ENCODE data around the gene NAA80.

Gene NAA80

GRCh38 chr3:50269977-50270413 is 29.2 kb downstream of the NAA80 start:
- no peak for DNase-seq (ENCODE audit: low spot score)
- in situ Hi-C loops (cut with MboI; ENCODE audit: low sequenced_read_pairs, unreplicated experiment), result loop anchor here (5.0 kb wide), 1 partner anchor 78 kb away; the partner anchor contains the start of gene GNAT1

GRCh38 chr3:50269460-50269859 is 29.7 kb downstream of the NAA80 start:
- no peak for DNase-seq (ENCODE audit: low spot score)
- in situ Hi-C loops (cut with MboI; ENCODE audit: low sequenced_read_pairs, unreplicated experiment), result no loop called here
- no peak for TF ChIP-seq CTCF (IDR thresholded peaks at IDR 0.05; ENCODE audit: borderline replicate concordance, control extremely low read depth, extremely low read depth, insufficient read depth, missing control alignments)

More at GRCh38 chr3:50269977-50270413, 29.2 kb downstream of the NAA80 start:
- no peak for TF ChIP-seq CTCF (IDR thresholded peaks at IDR 0.05; ENCODE audit: borderline replicate concordance, control extremely low read depth, extremely low read depth, insufficient read depth, missing control alignments)

- in situ Hi-C loops (cut with MboI; ENCODE audit: low sequenced_read_pairs, unreplicated experiment), result no loop called here
- TF ChIP-seq CTCF (IDR thresholded peaks at IDR 0.05; ENCODE audit: borderline replicate concordance, control extremely low read depth, extremely low read depth, insufficient read depth, missing control alignments), result no peak
- DNase-seq (ENCODE audit: low spot score), result no peak
Observed at GRCh38 chr3:50268703-50269451, 30.3 kb downstream of the NAA80 start, which contains the start of gene SEMA3B. Gene SEMA3B, plus strand, starts transcription at chr3:50269147. Its CDS starts 94 bp downstream, at chr3:50269241.

- in situ Hi-C loops (cut with MboI; ENCODE audit: low sequenced_read_pairs, unreplicated experiment), result no loop called here
- no peak for DNase-seq (ENCODE audit: low spot score)
- no peak for TF ChIP-seq CTCF (IDR thresholded peaks at IDR 0.05; ENCODE audit: borderline replicate concordance, control extremely low read depth, extremely low read depth, insufficient read depth, missing control alignments)
Observed at GRCh38 chr3:50268276-50268675, 30.9 kb downstream of the NAA80 start.

GRCh38 chr3:50267280-50267913 is 31.8 kb downstream of the NAA80 start:
- in situ Hi-C loops (cut with MboI; ENCODE audit: low sequenced_read_pairs, unreplicated experiment), result no loop called here
- TF ChIP-seq CTCF (IDR thresholded peaks at IDR 0.05; ENCODE audit: borderline replicate concordance, control extremely low read depth, extremely low read depth, insufficient read depth, missing control alignments), result no peak
- DNase-seq (ENCODE audit: low spot score), result no peak

- no peak for TF ChIP-seq CTCF (IDR thresholded peaks at IDR 0.05; ENCODE audit: borderline replicate concordance, control extremely low read depth, extremely low read depth, insufficient read depth, missing control alignments)
- in situ Hi-C loops (cut with MboI; ENCODE audit: low sequenced_read_pairs, unreplicated experiment), result no loop called here
- no peak for DNase-seq (ENCODE audit: low spot score)
Observed at GRCh38 chr3:50266836-50267235, 32.4 kb downstream of the NAA80 start.

All from GM13976 (cell line).